Transverse colon (tissue), 4 donors: ENCODE measurements around the gene SERTM1. TPM values are rescaled to one million over a fixed set of nuclear protein-coding genes. Genes with fewer than 3 reads are reported as not detected.

Source experiments
- DNase-seq: peaks from one replicate; pipeline ENCODE4 v3.0.0-alpha.2; 2019
- H3K27ac ChIP-seq, 4 donors: fragments of 200-600 bp; sonication (generic); 2 replicates each; pipeline ENCODE4 v1.5.1; 2016 to 2018; ENCODE audit warnings: inconsistent platforms in 4 of 4
- H3K27me3 ChIP-seq: fragments of 200-600 bp; sonication (generic); 2 replicates; pipeline ENCODE4 v1.5.1; 2017; ENCODE audit warnings: inconsistent platforms
- H3K36me3 ChIP-seq, 4 donors: fragments of 200-600 bp; sonication (generic); 2 replicates each; pipeline ENCODE4 v1.5.1; 2017 to 2019; ENCODE audit warnings: inconsistent platforms in 4 of 4
- H3K4me1 ChIP-seq, 4 donors: fragments of 200-600 bp; sonication (generic); 2 replicates each; pipeline ENCODE4 v1.5.1; 2017 to 2020; ENCODE audit warnings: inconsistent platforms in 4 of 4
- H3K4me3 ChIP-seq, 4 donors: fragments of 200-600 bp; sonication (generic); 1 replicate in 1 of 4; 2 replicates in 3 of 4; pipeline versions ENCODE4 v1.5.1 to v1.6.1; 2017 to 2019; ENCODE audit warnings: inconsistent platforms in 4 of 4
- H3K9me3 ChIP-seq, 2 donors: fragments of 200-600 bp; sonication (generic); 2 replicates each; pipeline ENCODE4 v1.5.1; 2017 to 2019; ENCODE audit warnings: inconsistent platforms in 2 of 2
- EP300 ChIP-seq: sonication (generic); formaldehyde crosslinking; IDR thresholded peaks from one replicate; pipeline ENCODE4 v1.6.1; 2017; ENCODE audit warnings: antibody characterized with exemption, low read depth
- POLR2A ChIP-seq: fragments of 450-650 bp; IDR thresholded peaks from one replicate; pipeline ENCODE4 v1.6.1; 2016; ENCODE audit warnings: antibody characterized with exemption, mild to moderate bottlenecking, moderate library complexity
- POLR2AphosphoS5 ChIP-seq, 3 donors: sonication (generic); formaldehyde crosslinking; IDR thresholded peaks; one replicate each; pipeline ENCODE4 v1.6.1; 2016; ENCODE audit warnings: antibody characterized with exemption in 3 of 3
- WGBS, 2 donors: methylation state at CpG; one replicate each; pipeline ENCODE4 v1.1.5; 2018; ENCODE audit warnings: low coverage in 1 of 2; 5-methylcytosine and 5-hydroxymethylcytosine counted together
- in situ Hi-C, 4 donors: fragments of 200-750 bp; cut with MboI; loops; one replicate each; pipeline versions ENCODE4 v1.15.0 to v1.15.1; 2017; ENCODE audit warnings: low sequenced_read_pairs in 3 of 4, low pct_ligation_motif_present in 1 of 4, low pct_unique_long_range_greater_than_20kb in 1 of 4
- intact Hi-C: fragments of 100-400 bp; cut with DNase I; formaldehyde crosslinking; loops from one replicate; pipeline ENCODE4 v1.15.1; 2023; ENCODE audit warnings: low total_unique reads
- total RNA-seq, 4 donors: library from RNA; depleted of rRNA; stranded (reverse); fragments of >200 nt; gene quantifications; one replicate each; pipeline ENCODE4 v1.1.0, GENCODE V29; 2016
- TF ChIP-seq, protein P1 (sequence below), 5 experiments: fragments of 200-600 bp in 3 of 5; fragments of 450-650 bp in 2 of 5; sonication (generic) in 3 of 5; IDR thresholded peaks; 1 replicate in 2 of 5; 2 replicates in 3 of 5; pipeline ENCODE4 v1.5.1; 2016 to 2017; ENCODE audit warnings: antibody characterized with exemption in 5 of 5, inconsistent platforms in 3 of 5, mild to moderate bottlenecking in 2 of 5, moderate library complexity in 1 of 5

SERTM1 gene
- total RNA-seq, 4 donors from 2014 or later = 0.32 TPM; not detected in 3

DNA sequence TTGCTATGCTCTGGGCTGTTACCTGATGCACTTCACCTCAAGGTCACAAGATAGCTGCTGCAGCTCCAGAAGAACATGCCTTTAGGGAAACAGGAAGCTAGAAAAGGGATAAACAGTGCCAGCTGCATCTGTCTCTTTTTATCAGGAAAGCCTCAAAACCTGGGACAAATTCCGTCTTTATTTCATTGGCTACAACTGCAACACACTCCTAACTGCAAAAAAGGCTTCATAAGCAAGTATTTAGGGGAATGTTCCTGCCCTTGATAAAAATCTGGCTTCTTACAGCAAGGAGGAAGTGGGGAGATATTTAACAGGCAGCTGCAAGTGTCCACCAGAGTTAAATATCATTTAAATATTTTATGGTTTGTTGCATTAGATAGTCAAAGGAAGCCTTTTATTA is 34.2 kb upstream of the SERTM1 start:
- in situ Hi-C loops (no loop called here), intact Hi-C loops (no loop called here)
- no peaks in the 10 kb centered on the region for H3K27me3 ChIP-seq
- H3K36me3 ChIP-seq = no peaks in the 10 kb centered on the region
- H3K27ac ChIP-seq = no peak overlapping the region
- H3K4me3 ChIP-seq = no peak overlapping the region
- WGBS, 2 donors = 7 to 25% methylated on average over 1 of the region's 1 CpG
- TF ChIP-seq POLR2AphosphoS5 (IDR thresholded peaks at IDR 0.05) (no peak), EP300 (no peak), POLR2A (no peak)
- TF ChIP-seq, protein P1, sequence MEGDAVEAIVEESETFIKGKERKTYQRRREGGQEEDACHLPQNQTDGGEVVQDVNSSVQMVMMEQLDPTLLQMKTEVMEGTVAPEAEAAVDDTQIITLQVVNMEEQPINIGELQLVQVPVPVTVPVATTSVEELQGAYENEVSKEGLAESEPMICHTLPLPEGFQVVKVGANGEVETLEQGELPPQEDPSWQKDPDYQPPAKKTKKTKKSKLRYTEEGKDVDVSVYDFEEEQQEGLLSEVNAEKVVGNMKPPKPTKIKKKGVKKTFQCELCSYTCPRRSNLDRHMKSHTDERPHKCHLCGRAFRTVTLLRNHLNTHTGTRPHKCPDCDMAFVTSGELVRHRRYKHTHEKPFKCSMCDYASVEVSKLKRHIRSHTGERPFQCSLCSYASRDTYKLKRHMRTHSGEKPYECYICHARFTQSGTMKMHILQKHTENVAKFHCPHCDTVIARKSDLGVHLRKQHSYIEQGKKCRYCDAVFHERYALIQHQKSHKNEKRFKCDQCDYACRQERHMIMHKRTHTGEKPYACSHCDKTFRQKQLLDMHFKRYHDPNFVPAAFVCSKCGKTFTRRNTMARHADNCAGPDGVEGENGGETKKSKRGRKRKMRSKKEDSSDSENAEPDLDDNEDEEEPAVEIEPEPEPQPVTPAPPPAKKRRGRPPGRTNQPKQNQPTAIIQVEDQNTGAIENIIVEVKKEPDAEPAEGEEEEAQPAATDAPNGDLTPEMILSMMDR (IDR thresholded peaks at IDR 0.05) = no peak
- DNase-seq = no peak
- H3K9me3 ChIP-seq = no peaks in the 10 kb centered on the region
- no peaks in the 10 kb centered on the region for H3K4me1 ChIP-seq

DNA sequence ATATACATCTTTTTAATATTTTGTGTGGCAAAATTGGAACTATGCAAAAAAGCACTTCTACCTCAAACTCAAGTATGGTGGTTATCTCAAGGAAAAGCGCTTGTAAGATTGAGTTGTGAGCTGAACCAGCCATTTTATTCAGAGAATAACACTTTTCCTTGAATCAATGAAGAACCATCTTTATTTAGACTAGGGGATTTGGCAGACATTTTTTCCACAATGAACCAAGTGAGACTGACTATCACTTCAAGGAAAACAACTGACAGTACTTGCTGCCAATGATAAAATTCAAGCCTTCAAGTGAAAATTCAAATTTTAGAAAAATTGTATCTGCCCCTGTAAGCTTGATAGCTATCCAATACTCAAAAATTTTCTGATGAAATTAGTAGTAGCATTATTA is 23.2 kb upstream of the SERTM1 start:
- intact Hi-C loops = no loop called here
- no peaks in the 10 kb centered on the region for H3K27me3 ChIP-seq
- H3K9me3 ChIP-seq = no peaks in the 10 kb centered on the region
- DNase-seq = no peak
- H3K4me3 ChIP-seq = no peak overlapping the region
- H3K36me3 ChIP-seq = no peaks in the 10 kb centered on the region
- in situ Hi-C loops = no loop called here
- TF ChIP-seq EP300 (no peak), POLR2AphosphoS5 (IDR thresholded peaks at IDR 0.05) (no peak), POLR2A (no peak)
- TF ChIP-seq, protein P1 (IDR thresholded peaks at IDR 0.05) = no peak
- H3K4me1 ChIP-seq = no peaks in the 10 kb centered on the region
- 88 to 100% methylated on average over 1 of the region's 1 CpG for WGBS, 2 donors
- no peak overlapping the region for H3K27ac ChIP-seq

DNA sequence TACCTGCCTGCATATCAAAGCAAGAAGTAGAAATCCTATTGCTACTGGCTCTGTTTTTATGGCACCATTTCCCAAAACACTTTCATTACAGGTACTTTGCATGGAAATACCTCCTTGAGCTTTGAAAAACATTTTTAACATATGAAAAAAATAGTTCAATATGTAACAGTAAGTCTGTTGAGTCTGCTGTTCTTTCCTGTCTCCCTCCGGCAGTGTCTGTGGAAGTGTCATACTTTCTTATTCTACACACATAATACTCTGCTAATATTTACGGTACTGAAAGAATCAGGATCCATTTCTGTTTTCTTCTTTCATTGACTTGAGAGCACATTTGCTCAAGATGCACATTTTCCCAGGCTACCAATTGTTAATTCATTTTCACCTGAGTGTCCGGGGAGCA is 8.2 kb upstream of the SERTM1 start:
- in situ Hi-C loops (no loop called here), intact Hi-C loops (no loop called here)
- TF ChIP-seq, protein P1 (IDR thresholded peaks at IDR 0.05) = no peak
- no peak for TF ChIP-seq POLR2A
- no peak for TF ChIP-seq EP300
- no peak for TF ChIP-seq POLR2AphosphoS5 (IDR thresholded peaks at IDR 0.05)
- Histone ChIP-seq H3K36me3 (no peaks in the 10 kb centered on the region), H3K9me3 (no peaks in the 10 kb centered on the region), H3K27ac (no peak overlapping the region), H3K4me3 (no peak overlapping the region), H3K27me3 (peaks cover under 1% of the 10 kb centered on the region), H3K4me1 (no peaks in the 10 kb centered on the region)
- DNase-seq = no peak
- 78 to 90% methylated on average over 3 of the region's 3 CpGs for WGBS, 2 donors

DNA sequence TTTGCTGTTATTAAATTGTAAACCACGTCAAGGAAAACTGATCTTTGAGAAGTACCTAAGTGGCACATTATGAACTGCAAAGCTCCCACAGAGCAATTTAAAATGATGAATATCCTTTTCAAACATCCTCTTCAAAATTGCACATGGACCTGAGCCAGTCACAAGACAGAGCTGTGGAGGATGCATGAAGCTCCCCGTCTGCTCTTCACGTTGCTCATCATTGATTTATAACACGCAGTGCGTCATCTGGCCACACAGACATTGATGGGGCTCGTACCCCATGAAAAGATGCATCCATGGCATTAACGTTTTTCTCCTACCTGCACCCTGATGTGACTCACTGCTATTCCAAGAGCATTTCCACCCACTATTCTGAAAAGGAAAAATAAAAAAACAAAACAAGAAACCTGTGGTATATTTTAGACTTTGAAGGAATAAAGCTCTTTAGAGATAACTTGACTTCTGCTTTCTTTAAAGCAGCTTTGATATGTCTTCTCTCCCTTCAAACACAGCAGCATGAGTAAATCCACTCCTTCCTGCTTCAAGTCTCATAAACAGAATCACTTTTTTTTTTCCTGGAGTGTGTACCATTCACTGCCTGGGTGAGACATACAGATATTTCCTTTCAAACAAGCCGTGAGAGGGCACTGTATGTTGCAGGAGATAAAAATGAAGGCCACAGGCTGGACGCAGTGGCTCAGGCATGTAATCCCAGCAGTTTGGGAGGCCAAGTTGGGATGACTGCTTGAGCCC is 7.2 kb upstream of the SERTM1 start:
- peaks cover 10% of the 10 kb centered on the region for H3K27me3 ChIP-seq
- in situ Hi-C loops (no loop called here), intact Hi-C loops (no loop called here)
- TF ChIP-seq, protein P1 (IDR thresholded peaks at IDR 0.05) = no peak
- TF ChIP-seq POLR2A (no peak), EP300 (no peak), POLR2AphosphoS5 (IDR thresholded peaks at IDR 0.05) (no peak)
- no peaks in the 10 kb centered on the region for H3K4me1 ChIP-seq
- DNase-seq = no peak
- H3K4me3 ChIP-seq = no peak overlapping the region
- no peaks in the 10 kb centered on the region for H3K9me3 ChIP-seq
- no peak overlapping the region for H3K27ac ChIP-seq
- WGBS, 2 donors = 35 to 39% methylated on average over 6 to 9 of the region's 9 CpGs
- no peaks in the 10 kb centered on the region for H3K36me3 ChIP-seq
